Sigmoid colon (tissue), 7 donors: ENCODE data around the gene FN1. TPM values are rescaled to one million over a fixed set of nuclear protein-coding genes. Genes with fewer than 3 reads are reported as not detected.

ENCODE experiments used
- DNase-seq: peaks from one replicate; pipeline ENCODE4 v3.0.0-alpha.2; 2019
- H3K27ac ChIP-seq, 4 donors: fragments of 200-600 bp; sonication (generic); one replicate each; pipeline ENCODE4 v1.5.1; 2016 to 2019; ENCODE audit warnings: mild to moderate bottlenecking in 1 of 4
- H3K27me3 ChIP-seq, 3 donors: fragments of 200-600 bp; sonication (generic); one replicate each; pipeline ENCODE4 v1.5.1; 2019; ENCODE audit warnings: mild to moderate bottlenecking in 1 of 3
- H3K36me3 ChIP-seq, 4 donors: fragments of 200-600 bp; sonication (generic); one replicate each; pipeline ENCODE4 v1.5.1; 2016 to 2019
- H3K4me1 ChIP-seq, 4 donors: fragments of 200-600 bp; sonication (generic); one replicate each; pipeline ENCODE4 v1.5.1; 2017 to 2019
- H3K4me3 ChIP-seq, 4 donors: fragments of 200-600 bp; sonication (generic); one replicate each; pipeline ENCODE4 v1.5.1; 2017 to 2019; ENCODE audit warnings: mild to moderate bottlenecking in 2 of 4, moderate library complexity in 1 of 4
- H3K9me3 ChIP-seq, 4 donors: fragments of 200-600 bp in 3 of 4; sonication (generic) in 3 of 4; one replicate each; pipeline versions ENCODE4 v1.5.1 to v1.6.1; 2013 to 2019
- CTCF ChIP-seq, 4 experiments: fragments of 450-650 bp in 3 of 4; fragments of 200-600 bp in 1 of 4; IDR thresholded peaks; one replicate each; pipeline ENCODE4 v1.5.1; 2016 to 2019; ENCODE audit warnings: antibody characterized with exemption in 4 of 4, mild to moderate bottlenecking in 3 of 4, moderate library complexity in 2 of 4
- EP300 ChIP-seq, 4 donors: sonication (generic); formaldehyde crosslinking; IDR thresholded peaks; one replicate each; pipeline ENCODE4 v1.6.1; 2017; ENCODE audit warnings: antibody characterized with exemption in 4 of 4
- POLR2A ChIP-seq, 2 donors: fragments of 450-650 bp; IDR thresholded peaks; one replicate each; pipeline ENCODE4 v1.6.1; 2016; ENCODE audit warnings: antibody characterized with exemption in 2 of 2, mild to moderate bottlenecking in 2 of 2, moderate library complexity in 2 of 2
- POLR2AphosphoS5 ChIP-seq, 4 donors: sonication (generic); formaldehyde crosslinking; IDR thresholded peaks; one replicate each; pipeline ENCODE4 v1.6.1; 2017; ENCODE audit warnings: antibody characterized with exemption in 4 of 4
- WGBS, 2 donors: extraction: QIAGEN DNeasy Blood & Tissue Kit; methylation state at CpG; one replicate each; pipeline ENCODE4 v1.1.7; 2013; 5-methylcytosine and 5-hydroxymethylcytosine counted together
- intact Hi-C: fragments of 100-400 bp; cut with DNase I; formaldehyde crosslinking; loops from one replicate; pipeline ENCODE4 v1.15.1; 2023
- polyA plus RNA-seq, 3 donors: library from polyadenylated mRNA; stranded (reverse); fragments of 200-250 nt; gene quantifications; one replicate each; pipeline ENCODE4 v1.2.3, GENCODE V29; 2013
- total RNA-seq, 4 donors: library from RNA; depleted of rRNA; stranded (reverse); fragments of >200 nt; gene quantifications; one replicate each; pipeline ENCODE4 v1.1.0, GENCODE V29; 2016
- donor health status: healthy with polysubstance abuse.
- donor health status: Bipolar disorder and iron deficiency.
- donor health status: healthy.

FN1 gene
- total and polyA plus RNA-seq, 7 donors: 13.6 to 3,059 (median 671) TPM

DNA sequence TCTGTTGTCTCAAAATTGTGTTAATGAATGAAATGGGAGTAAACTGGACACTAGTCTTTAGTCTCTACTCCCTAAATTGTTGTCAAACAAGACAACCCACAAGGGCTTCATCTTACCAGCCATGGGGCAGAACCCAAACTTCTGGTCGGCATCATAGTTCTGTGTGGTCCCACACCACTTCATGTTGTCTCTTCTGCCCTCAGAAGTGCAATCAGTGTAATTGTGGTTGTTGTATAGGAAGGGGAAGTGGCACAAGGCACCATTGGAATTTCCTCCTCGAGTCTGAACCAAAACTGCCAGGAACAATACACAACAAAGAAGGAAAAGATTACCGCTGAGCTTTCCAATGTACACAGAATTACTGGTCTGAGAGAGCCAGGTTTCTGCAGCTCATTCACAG lies 12.6 kb downstream of the FN1 start:
- Histone ChIP-seq H3K4me1 (peaks cover 2 to 71% (median 48%) of the 10 kb centered on the region in 4 donors), H3K4me3 (no peak overlapping the region), H3K27ac (peak overlapping the region in 3 of 4 donors; percentile 42 to 57 (median 48)), H3K9me3 (no peaks in the 10 kb centered on the region), H3K27me3 (no peaks in the 10 kb centered on the region), H3K36me3 (peaks cover 44 to 98% (median 77%) of the 10 kb centered on the region in 4 donors)
- no peak for DNase-seq
- TF ChIP-seq CTCF (IDR thresholded peaks at IDR 0.05) (no peak), POLR2A (IDR thresholded peaks at IDR 0.05) (no peak), POLR2AphosphoS5 (IDR thresholded peaks at IDR 0.05) (no peak), EP300 (IDR thresholded peaks at IDR 0.05) (no peak)
- WGBS, 2 donors: 50 to 68% methylated on average over 3 of the region's 3 CpGs
- intact Hi-C loops: no loop called here

GRCh38 chr2:215422676-215423075 lies 13.2 kb downstream of the FN1 start:
- Histone ChIP-seq H3K36me3 (peaks cover 43 to 98% (median 76%) of the 10 kb centered on the region in 4 donors), H3K4me1 (peaks cover 2 to 71% (median 51%) of the 10 kb centered on the region in 4 donors), H3K4me3 (no peak overlapping the region), H3K9me3 (no peaks in the 10 kb centered on the region), H3K27me3 (no peaks in the 10 kb centered on the region), H3K27ac (peak overlapping the region in 3 of 4 donors; percentile 53 to 65 (median 57))
- DNase-seq: no peak
- WGBS, 2 donors: 92 to 95% methylated on average over 4 of the region's 4 CpGs
- intact Hi-C loops: no loop called here
- TF ChIP-seq POLR2AphosphoS5 (IDR thresholded peaks at IDR 0.05) (no peak), POLR2A (IDR thresholded peaks at IDR 0.05) (no peak), EP300 (IDR thresholded peaks at IDR 0.05) (no peak)

DNA sequence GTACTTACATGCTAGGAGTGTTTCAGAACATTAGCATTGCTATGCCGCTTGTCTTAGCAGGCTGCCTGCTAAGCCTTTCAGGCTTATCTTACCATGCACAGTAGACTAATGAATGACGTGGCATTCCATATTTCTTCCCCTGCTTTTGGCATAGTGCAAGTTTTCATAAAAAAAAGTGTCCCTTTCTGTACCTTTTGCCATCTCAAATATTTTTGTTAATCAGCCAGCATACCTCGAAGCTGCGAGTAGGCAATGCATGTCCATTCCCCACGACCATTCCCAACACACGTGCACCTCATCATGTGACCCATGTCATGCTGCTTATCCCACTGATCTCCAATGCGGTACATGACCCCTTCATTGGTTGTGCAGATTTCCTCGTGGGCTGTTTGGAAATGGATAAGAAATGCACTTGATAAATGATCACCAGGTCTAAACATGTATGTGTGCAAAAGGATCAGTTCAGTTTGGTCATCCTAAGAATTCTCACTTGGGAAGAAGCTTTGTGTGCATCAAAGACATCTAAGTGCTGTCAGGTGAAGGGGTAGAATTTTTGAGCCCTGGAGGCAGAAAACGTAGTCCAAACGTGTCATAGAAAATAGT lies 13.9 kb downstream of the FN1 start:
- peak overlapping the region in 3 of 4 donors; percentile 53 to 65 (median 57) for H3K27ac ChIP-seq
- intact Hi-C loops: no loop called here
- no peaks in the 10 kb centered on the region for H3K9me3 ChIP-seq
- WGBS, 2 donors: 83 to 90% methylated on average over 10 of the region's 10 CpGs
- H3K36me3 ChIP-seq: peaks cover 36 to 98% (median 70%) of the 10 kb centered on the region in 4 donors
- H3K27me3 ChIP-seq: no peaks in the 10 kb centered on the region
- no peak overlapping the region for H3K4me3 ChIP-seq
- TF ChIP-seq POLR2AphosphoS5 (IDR thresholded peaks at IDR 0.05) (peak in 3 of 4 donors; percentile 2 to 25 (median 5)), EP300 (IDR thresholded peaks at IDR 0.05) (no peak), CTCF (IDR thresholded peaks at IDR 0.05) (no peak), POLR2A (IDR thresholded peaks at IDR 0.05) (no peak)
- peaks cover 2 to 77% (median 55%) of the 10 kb centered on the region in 4 donors for H3K4me1 ChIP-seq
- no peak for DNase-seq

DNA sequence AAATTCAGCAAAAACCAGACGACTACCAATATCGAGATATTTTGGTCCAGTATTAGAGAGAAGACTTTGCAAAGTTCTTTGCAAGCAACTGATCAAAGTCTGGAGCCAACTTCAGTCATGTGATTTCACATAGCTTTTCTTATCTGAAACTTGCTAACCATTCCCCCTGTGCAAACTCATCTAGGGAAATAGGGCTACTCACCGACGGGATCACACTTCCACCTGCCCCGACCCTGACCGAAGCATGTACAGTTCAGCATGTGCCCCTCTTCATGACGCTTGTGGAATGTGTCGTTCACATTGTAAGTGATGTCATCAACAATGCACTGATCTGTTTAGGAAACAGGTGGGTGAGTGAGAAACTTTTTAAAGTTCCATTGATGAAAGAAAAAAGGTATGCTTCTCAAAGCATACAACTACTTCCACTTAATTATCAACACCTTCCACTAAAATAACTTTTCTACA lies 15.4 kb downstream of the FN1 start:
- no peaks in the 10 kb centered on the region for H3K9me3 ChIP-seq
- TF ChIP-seq EP300 (IDR thresholded peaks at IDR 0.05) (no peak), CTCF (IDR thresholded peaks at IDR 0.05) (no peak), POLR2AphosphoS5 (IDR thresholded peaks at IDR 0.05) (no peak), POLR2A (IDR thresholded peaks at IDR 0.05) (no peak)
- intact Hi-C loops: no loop called here
- H3K36me3 ChIP-seq: peaks cover 29 to 100% (median 59%) of the 10 kb centered on the region in 4 donors
- no peak overlapping the region for H3K4me3 ChIP-seq
- peak overlapping the region in 3 of 4 donors; percentile 53 to 65 (median 57) for H3K27ac ChIP-seq
- H3K4me1 ChIP-seq: peaks cover 2 to 83% (median 60%) of the 10 kb centered on the region in 4 donors
- H3K27me3 ChIP-seq: no peaks in the 10 kb centered on the region
- no peak for DNase-seq
- 81 to 87% methylated on average over 8 of the region's 8 CpGs for WGBS, 2 donors

DNA sequence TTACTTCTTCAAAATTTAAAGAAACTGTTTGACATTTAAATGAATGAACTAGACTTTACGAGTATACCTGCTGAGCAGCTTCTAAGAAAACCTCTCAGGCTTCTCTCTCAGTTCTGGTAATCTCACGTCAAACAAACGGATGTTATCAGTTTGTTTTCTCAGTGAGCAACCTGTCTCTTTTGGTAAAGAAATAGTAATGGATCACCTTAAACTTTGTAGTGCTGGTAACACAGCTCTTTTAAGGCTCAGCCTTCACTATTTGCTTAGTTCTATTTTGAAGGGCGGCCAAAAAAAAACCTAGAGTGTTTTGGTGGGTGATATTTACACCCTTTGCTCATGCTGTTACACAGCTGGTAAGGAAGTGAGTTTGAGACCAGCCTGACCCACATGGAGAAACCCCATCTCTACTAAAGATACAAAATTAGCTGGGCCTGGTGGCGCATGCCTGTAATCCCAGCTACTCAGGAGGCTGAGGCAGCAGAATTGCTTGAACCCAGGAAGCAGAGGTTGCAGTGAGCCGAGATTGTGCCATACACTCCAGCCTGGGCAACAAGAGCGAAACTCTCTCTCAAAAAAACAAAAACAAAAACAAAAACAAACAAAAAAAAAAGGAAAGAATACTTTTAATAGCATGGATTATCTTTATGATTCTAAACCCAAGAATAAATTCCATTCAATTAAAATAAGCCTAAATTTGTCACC lies 15.9 kb downstream of the FN1 start:
- H3K27ac ChIP-seq: peak overlapping the region in 3 of 4 donors; percentile 53 to 65 (median 57)
- no peaks in the 10 kb centered on the region for H3K9me3 ChIP-seq
- no peaks in the 10 kb centered on the region for H3K27me3 ChIP-seq
- TF ChIP-seq POLR2AphosphoS5 (IDR thresholded peaks at IDR 0.05) (peak in 1 of 4 donors; percentile 4), EP300 (IDR thresholded peaks at IDR 0.05) (no peak), POLR2A (IDR thresholded peaks at IDR 0.05) (no peak), CTCF (IDR thresholded peaks at IDR 0.05) (no peak)
- H3K36me3 ChIP-seq: peaks cover 29 to 100% (median 53%) of the 10 kb centered on the region in 4 donors
- WGBS, 2 donors: 80 to 86% methylated on average over 7 of the region's 7 CpGs
- no peak for DNase-seq
- intact Hi-C loops: no loop called here
- no peak overlapping the region for H3K4me3 ChIP-seq
- peaks cover 2 to 81% (median 55%) of the 10 kb centered on the region in 4 donors for H3K4me1 ChIP-seq
